Activated CD4-positive, alpha-beta T cell treated with anti-CD3 and anti-CD28 coated beads for 4 hours (primary cell): Measurements from ENCODE around the gene FBXL2.

Experiments
- DNase-seq, 2 donors: peaks; one replicate each; pipeline ENCODE4 v3.0.0-alpha.2; 2020

Gene FBXL2

GRCh38 chr3:33277193-33277882 is at the start of gene FBXL2:
Gene FBXL2 (plus strand): TSS chr3:33277442. CDS start chr3:33277513, 71 bp downstream.
- DNase-seq: no peak

GRCh38 chr3:33229066-33229465 is 48.2 kb upstream of the FBXL2 start:
- no peak for DNase-seq

DNA sequence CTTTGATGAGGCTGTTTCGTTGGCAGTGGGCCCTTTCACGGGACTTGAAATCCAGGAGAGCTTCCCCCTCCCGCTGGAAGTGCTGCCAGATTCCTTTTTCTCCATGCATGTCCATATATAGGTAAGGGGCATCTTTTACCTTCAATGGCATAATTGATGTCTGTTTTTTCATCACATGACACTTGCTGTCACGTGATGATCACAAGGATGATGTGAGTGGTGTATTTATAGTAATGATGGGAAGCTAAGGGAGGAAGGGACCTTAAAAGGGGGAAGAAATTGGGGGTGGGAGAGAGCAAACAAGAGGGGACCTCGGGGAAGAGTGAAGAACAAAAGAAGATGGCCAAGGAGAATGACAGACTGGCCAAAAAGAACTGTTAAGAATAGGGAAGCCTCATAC is 47.3 kb upstream of the FBXL2 start:
- no peak for DNase-seq

DNA sequence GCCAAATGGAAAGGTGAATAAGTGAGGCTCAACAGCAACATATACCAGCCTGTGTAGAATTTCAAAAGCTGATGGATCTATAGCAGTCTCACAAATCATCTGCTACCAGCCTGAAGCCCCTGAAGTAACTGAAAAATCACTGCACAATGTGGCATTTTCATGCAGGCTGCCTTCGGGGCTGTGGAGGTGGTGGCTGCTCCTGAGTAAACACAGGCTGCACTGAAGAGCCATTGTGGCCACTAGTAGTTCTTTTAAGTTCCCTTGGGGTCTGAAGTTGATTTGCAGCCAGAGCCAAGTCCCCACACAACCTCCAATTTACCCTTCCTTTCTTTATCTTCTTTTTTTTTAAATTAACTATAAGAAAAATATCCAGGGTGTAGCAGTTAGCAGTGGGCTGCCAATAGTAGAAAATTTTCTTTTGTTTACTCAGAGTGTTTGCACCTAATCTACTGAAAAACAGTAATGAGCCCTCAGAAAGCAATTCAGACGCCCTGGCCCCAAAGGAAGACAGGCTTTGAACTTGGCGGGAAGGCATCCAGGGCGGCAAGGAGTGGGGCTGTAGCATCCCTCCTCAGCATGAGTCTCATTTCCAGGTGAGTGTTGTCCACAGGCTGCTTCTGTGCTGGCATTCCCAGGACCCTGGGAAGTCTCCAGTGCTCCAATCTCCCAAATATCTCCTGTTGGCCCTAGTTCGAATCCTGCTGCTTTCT is 45.3 kb upstream of the FBXL2 start:
- DNase-seq: no peak

GRCh38 chr3:33233884-33234283 is 43.4 kb upstream of the FBXL2 start:
- DNase-seq: no peak

GRCh38 chr3:33236005-33236404 is 41.2 kb upstream of the FBXL2 start:
- DNase-seq: no peak

GRCh38 chr3:33237439-33237838 is 39.8 kb upstream of the FBXL2 start:
- no peak for DNase-seq

GRCh38 chr3:33238923-33239322 is 38.3 kb upstream of the FBXL2 start:
- no peak for DNase-seq

- no peak for DNase-seq
Observed at GRCh38 chr3:33240261-33240660, 37.0 kb upstream of the FBXL2 start.

GRCh38 chr3:33246786-33247185 is 30.5 kb upstream of the FBXL2 start:
- no peak for DNase-seq

- no peak for DNase-seq
Observed at GRCh38 chr3:33250712-33251111, 26.5 kb upstream of the FBXL2 start.

DNA sequence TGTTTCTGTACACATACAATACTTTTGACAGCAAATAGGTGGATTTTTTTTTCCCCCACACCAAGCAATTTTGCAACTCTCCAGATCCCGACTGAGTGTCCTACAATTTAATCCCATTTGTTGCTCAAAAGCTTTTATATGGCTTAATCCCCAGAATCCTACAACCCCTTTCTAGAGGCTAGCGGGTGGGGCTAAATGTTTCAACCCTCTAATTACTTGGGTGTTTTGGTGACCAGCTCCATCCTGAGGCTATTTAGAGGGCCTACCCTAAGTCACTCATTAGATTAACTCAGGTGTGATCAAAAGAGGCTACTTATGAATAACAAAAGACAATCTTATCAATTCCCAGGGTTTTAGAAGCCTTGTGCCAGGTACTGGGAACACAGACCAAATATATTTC is 21.0 kb upstream of the FBXL2 start:
- no peak for DNase-seq

GRCh38 chr3:33260104-33260503 is 17.1 kb upstream of the FBXL2 start:
- DNase-seq: no peak

DNA sequence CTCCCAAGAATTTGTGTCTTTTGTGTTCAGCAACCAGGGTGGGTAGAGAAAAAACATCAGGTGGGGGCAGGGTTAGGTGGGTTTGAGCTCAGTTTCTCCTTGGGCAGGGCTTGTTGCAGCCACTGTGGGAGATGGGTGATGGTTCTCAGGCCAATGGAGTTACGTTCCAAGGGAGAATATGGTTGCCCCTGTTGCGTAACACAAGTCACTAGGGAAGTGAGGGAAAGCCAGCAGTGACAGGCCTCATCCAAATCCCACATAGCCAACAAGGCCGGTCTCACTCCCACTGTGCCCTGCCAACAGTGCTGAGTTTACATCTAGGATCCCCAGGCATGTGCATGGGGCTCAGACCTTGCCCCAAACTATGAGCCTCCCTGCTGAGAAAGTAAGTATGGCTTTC is 7.9 kb upstream of the FBXL2 start:
- DNase-seq: no peak

- DNase-seq: no peak
Observed at GRCh38 chr3:33271324-33271723, 5.9 kb upstream of the FBXL2 start.

GRCh38 chr3:33273628-33274027 is 3.6 kb upstream of the FBXL2 start:
- no peak for DNase-seq

DNA sequence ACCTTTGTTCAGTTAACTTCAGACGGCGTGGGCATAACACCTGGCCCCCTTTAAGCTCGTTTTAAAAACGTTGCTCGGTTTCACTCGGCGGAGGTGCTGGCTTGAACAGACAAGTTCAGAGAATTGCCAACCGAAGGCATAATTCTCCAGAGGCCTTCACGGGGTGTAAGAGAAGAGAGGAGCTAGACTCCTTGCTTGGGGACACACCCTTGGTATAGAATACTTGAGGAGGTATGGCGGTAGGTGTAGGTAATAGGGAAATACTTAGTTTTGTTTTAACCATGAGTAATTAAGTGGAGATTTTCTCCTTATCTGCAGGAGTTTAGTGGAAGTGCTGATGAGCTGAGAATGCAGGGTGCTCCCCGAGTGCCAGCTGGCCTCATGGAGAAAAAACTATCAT is 921 bp downstream of the FBXL2 start:
- no peak for DNase-seq

GRCh38 chr3:33287672-33288282 is 10.5 kb downstream of the FBXL2 start:
- no peak for DNase-seq

DNA sequence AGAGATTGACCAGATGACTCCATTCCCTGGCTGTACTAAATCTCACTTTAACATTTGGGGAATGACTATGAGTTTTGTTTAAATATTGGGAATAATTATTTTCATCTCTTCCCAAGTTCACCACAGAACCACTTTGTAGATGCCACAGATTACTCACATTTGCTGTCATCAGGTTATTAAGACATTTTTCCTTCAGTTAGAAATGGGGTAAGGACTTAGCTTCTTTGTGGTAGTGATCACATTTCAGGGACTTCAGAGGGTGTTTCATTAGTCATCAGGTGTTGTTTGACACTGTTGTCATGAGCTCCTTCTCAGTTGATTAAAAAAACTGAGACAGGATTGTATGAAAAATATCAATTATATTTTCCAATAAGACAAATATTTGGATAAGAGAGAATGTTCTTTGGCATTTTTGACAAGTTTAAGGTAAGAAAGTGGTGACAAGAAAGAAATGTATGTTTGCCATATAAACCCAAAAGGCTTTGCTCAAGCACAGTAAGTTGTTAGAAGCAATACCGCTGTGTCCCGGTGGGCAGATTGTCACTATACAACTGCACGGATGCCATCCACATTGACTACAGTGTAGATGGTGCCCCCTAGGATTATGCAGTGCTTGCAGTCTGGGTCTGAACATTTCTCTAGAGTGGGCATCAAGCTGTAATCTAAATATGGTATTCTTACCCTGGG is 22.3 kb downstream of the FBXL2 start:
- DNase-seq: no peak

- no peak for DNase-seq
Observed at GRCh38 chr3:33312361-33312760, 35.1 kb downstream of the FBXL2 start.

- DNase-seq: no peak
Observed at GRCh38 chr3:33313331-33313730, 36.1 kb downstream of the FBXL2 start.

- DNase-seq: no peak
Observed at GRCh38 chr3:33314993-33315392, 37.8 kb downstream of the FBXL2 start.

DNA sequence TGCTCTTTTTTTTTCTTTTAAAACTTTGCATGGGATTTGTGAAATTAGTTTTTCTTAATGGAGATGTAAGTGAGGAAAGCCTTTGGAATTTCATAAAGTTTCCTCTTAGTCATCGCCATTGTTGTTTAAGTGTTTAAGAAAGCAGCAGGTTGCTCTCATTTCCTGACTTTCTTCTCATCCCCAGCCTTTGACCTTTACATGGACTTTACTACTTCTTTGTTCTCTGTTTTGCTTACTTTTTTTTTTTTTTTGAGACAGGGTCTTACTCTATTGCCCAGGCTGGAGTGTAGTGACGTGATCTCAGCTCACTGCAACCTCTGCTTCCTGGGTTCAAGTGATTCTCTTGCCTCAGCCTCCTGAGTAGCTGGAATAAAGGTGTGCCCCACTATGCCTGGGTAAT is 38.6 kb downstream of the FBXL2 start:
- DNase-seq: no peak
